IMR-90 (cell line): ENCODE data around the gene VAT1. TPM values are rescaled to one million over a fixed set of nuclear protein-coding genes. Genes with fewer than 3 reads are reported as not detected.

ENCODE experiments used
- ATAC-seq: fragments of 200-7000 bp; cut with Tn5 transposase; 2 replicates; pipeline ENCODE4 v1.9.1; 2020; ENCODE audit warnings: low read depth, mild to moderate bottlenecking, moderate library complexity
- BruUV-seq: library from RNA; stranded (reverse); fragments of 400-500 nt; replicated peaks from 2 replicates; lab custom pipeline; 2021; lab: Mats Ljungman, UMichigan
- CTCF ChIA-PET: fragments of 300-600 bp; formaldehyde crosslinking; extraction: SDS; loops from one replicate; lab custom pipeline; 2021; ENCODE audit warnings: antibody characterized with exemption; lab: Yijun Ruan, JAX
- POLR2A ChIA-PET: fragments of 300-600 bp; sonication (Branson Sonifier 250); formaldehyde crosslinking; loops from one replicate; lab custom pipeline; 2022; ENCODE audit warnings: antibody characterized with exemption; ENCODE audit not compliant: unreplicated experiment; lab: Charles Lee
- DNase-seq: peaks from one replicate; pipeline ENCODE4 v3.0.0; 2013
- H2AFZ ChIP-seq: replicated peaks from 2 replicates; pipeline ENCODE3; 2013; ENCODE audit warnings: low read length, mild to moderate bottlenecking; ENCODE audit not compliant: poor library complexity
- H2AK5ac ChIP-seq: 2 replicates; pipeline ENCODE4 v1.6.1; 2013; ENCODE audit warnings: low read depth, low read length, inconsistent platforms
- H2AK9ac ChIP-seq: replicated peaks from 2 replicates; pipeline ENCODE3; 2013; ENCODE audit warnings: mild to moderate bottlenecking, low read depth, low read length, moderate library complexity; ENCODE audit not compliant: poor library complexity
- H2BK120ac ChIP-seq: 2 replicates; pipeline ENCODE4 v1.6.1; 2013; ENCODE audit warnings: low read depth, low read length, inconsistent platforms
- H2BK15ac ChIP-seq: 3 replicates; pipeline ENCODE4 v1.6.1; 2013; ENCODE audit warnings: low read depth, low read length, inconsistent platforms
- H2BK20ac ChIP-seq: 2 replicates; pipeline ENCODE4 v1.6.1; 2013; ENCODE audit warnings: low read depth, mild to moderate bottlenecking, inconsistent platforms, low read length, moderate library complexity
- H2BK5ac ChIP-seq: 2 replicates; pipeline ENCODE4 v1.6.1; 2013; ENCODE audit warnings: mild to moderate bottlenecking, low read depth, low read length, inconsistent platforms; ENCODE audit not compliant: poor library complexity, severe bottlenecking
- H3K14ac ChIP-seq: replicated peaks from 2 replicates; pipeline ENCODE4 v1.6.1; 2013; ENCODE audit warnings: low read depth, low read length, inconsistent platforms
- H3K18ac ChIP-seq: 2 replicates; pipeline ENCODE4 v1.6.1; 2013; ENCODE audit warnings: low read depth, low read length, control low read depth
- H3K23ac ChIP-seq: 2 replicates; pipeline ENCODE4 v1.6.1; 2013; ENCODE audit warnings: low read depth, low read length, inconsistent platforms
- H3K27ac ChIP-seq: 2 replicates; pipeline ENCODE4 v1.5.1; 2013; ENCODE audit warnings: mild to moderate bottlenecking, control low read depth, low read length; ENCODE audit not compliant: insufficient read depth
- H3K27me3 ChIP-seq: 2 replicates; pipeline ENCODE4 v1.6.1; 2013; ENCODE audit warnings: low read length; ENCODE audit not compliant: control insufficient read depth, insufficient read depth
- H3K36me3 ChIP-seq: 2 replicates; pipeline ENCODE4 v1.6.1; 2013; ENCODE audit warnings: low read length, mixed read lengths; ENCODE audit not compliant: control insufficient read depth, insufficient read depth
- H3K4ac ChIP-seq: 2 replicates; pipeline ENCODE4 v1.6.1; 2013; ENCODE audit warnings: low read depth, low read length, inconsistent platforms
- H3K4me1 ChIP-seq: 2 replicates; pipeline ENCODE4 v1.6.1; 2013; ENCODE audit warnings: low read length, mixed read lengths; ENCODE audit not compliant: control insufficient read depth, insufficient read depth
- H3K4me2 ChIP-seq: 2 replicates; pipeline ENCODE4 v1.6.1; 2013; ENCODE audit warnings: low read depth, mild to moderate bottlenecking, control low read depth, low read length, moderate library complexity
- H3K4me3 ChIP-seq: 2 replicates; pipeline ENCODE4 v1.5.1; 2013; ENCODE audit warnings: low read depth, mild to moderate bottlenecking, control low read depth, low read length, moderate library complexity; ENCODE audit not compliant: insufficient read depth
- H3K56ac ChIP-seq: 2 replicates; pipeline ENCODE4 v1.6.1; 2013; ENCODE audit warnings: low read length, inconsistent platforms; ENCODE audit not compliant: insufficient read depth; ENCODE audit errors: extremely low read depth
- H3K79me1 ChIP-seq, 2 experiments: 2 replicates each; pipeline ENCODE4 v1.6.1; 2013; ENCODE audit warnings: low read length in 2 of 2, inconsistent platforms in 1 of 2, low read depth in 1 of 2
- H3K9ac ChIP-seq: 2 replicates; pipeline ENCODE4 v1.6.1; 2013; ENCODE audit warnings: low read depth, low read length, control low read depth
- H3K9me1 ChIP-seq: 2 replicates; pipeline ENCODE4 v1.6.1; 2013; ENCODE audit warnings: low read length, inconsistent platforms; ENCODE audit not compliant: insufficient read depth
- H3K9me3 ChIP-seq: 2 replicates; pipeline ENCODE4 v1.6.1; 2013; ENCODE audit warnings: low read length; ENCODE audit not compliant: control insufficient read depth, insufficient read depth
- H4K20me1 ChIP-seq: 2 replicates; pipeline ENCODE4 v1.6.1; 2013; ENCODE audit warnings: low read length, inconsistent platforms; ENCODE audit not compliant: insufficient read depth
- H4K5ac ChIP-seq: 2 replicates; pipeline ENCODE4 v1.6.1; 2013; ENCODE audit warnings: mild to moderate bottlenecking, low read depth, low read length, control low read depth
- H4K8ac ChIP-seq, 2 experiments: 2 replicates each; pipeline ENCODE4 v1.6.1; 2013; ENCODE audit warnings: low read depth in 2 of 2, low read length in 2 of 2, control low read depth in 1 of 2, inconsistent platforms in 1 of 2
- H4K91ac ChIP-seq: 2 replicates; pipeline ENCODE4 v1.6.1; 2013; ENCODE audit warnings: low read depth, low read length, inconsistent platforms; ENCODE audit not compliant: insufficient read depth
- BHLHE40 ChIP-seq: fragments of 150-350 bp; IDR thresholded peaks from 2 replicates; pipeline ENCODE4 v1.6.1; 2016; ENCODE audit warnings: mild to moderate bottlenecking, low read depth, low read length
- CHD1 ChIP-seq: IDR thresholded peaks from 2 replicates; pipeline ENCODE4 v1.6.1; 2012; ENCODE audit warnings: low read depth, low read length, improper control_type of control experiment
- POLR2A ChIP-seq: IDR thresholded peaks from 2 replicates; pipeline ENCODE4 v1.6.1; 2012; ENCODE audit warnings: mild to moderate bottlenecking, low read depth, low read length
- SMC3 ChIP-seq: fragments of 150-350 bp; IDR thresholded peaks from 2 replicates; pipeline ENCODE4 v1.6.1; 2016; ENCODE audit warnings: low read depth, mild to moderate bottlenecking, antibody characterized with exemption, low read length, moderate library complexity
- WGBS, 2 experiments: methylation state at CpG; one replicate each; pipeline versions ENCODE4 v1.1.5 to v1.1.7; 2013; ENCODE audit warnings: missing lambda C conversion rate in 2 of 2; ENCODE audit not compliant: insufficient read length in 1 of 2; ENCODE audit errors: extremely low coverage in 2 of 2; 5-methylcytosine and 5-hydroxymethylcytosine counted together
- dilution Hi-C: fragments of 300-500 bp; cut with HindIII; formaldehyde crosslinking; loops from one replicate; pipeline ENCODE4 v1.14.3; 2018; ENCODE audit warnings: low sequenced_read_pairs; ENCODE audit not compliant: unreplicated experiment
- in situ Hi-C: fragments of 300-500 bp; cut with MboI; formaldehyde crosslinking; loops from 3 replicates; pipeline ENCODE4 v1.14.3; 2019; ENCODE audit warnings: low sequenced_read_pairs, inconsistent platforms, mixed read lengths
- intact Hi-C: fragments of 100-400 bp; cut with micrococcal nuclease; formaldehyde crosslinking; loops from 2 replicates; pipeline ENCODE4 v1.10.0; 2022
- polyA plus RNA-seq, 3 experiments: library from polyadenylated mRNA; depleted of rRNA; stranded (reverse); fragments of >200 nt; gene quantifications; 2 replicates each; pipeline ENCODE4 v1.2.3, GENCODE V29; 2012; ENCODE audit warnings: low replicate concordance in 1 of 3
- total RNA-seq: library from RNA; depleted of rRNA; stranded (reverse); fragments of >200 nt; gene quantifications from 2 replicates; pipeline ENCODE4 v1.2.3, GENCODE V29; 2012

The VAT1 gene
- total and polyA plus RNA-seq, 2 of the 4 experiments (the other 2 are of a cell fraction): 97.3 to 101 TPM

GRCh38 chr17:43034894-43035293 is 12.7 kb upstream of the VAT1 start:
- Histone ChIP-seq H3K79me1 (no peaks in the 10 kb centered on the region), H2AFZ (no peak overlapping the region), H2BK15ac (no peak overlapping the region), H3K4me3 (no peak overlapping the region), H3K9me3 (no peaks in the 10 kb centered on the region), H4K8ac (no peak overlapping the region), H3K36me3 (no peaks in the 10 kb centered on the region), H2AK9ac (no peak overlapping the region), H4K20me1 (no peaks in the 10 kb centered on the region), H2BK20ac (no peak overlapping the region), H2BK120ac (no peak overlapping the region), H3K4ac (no peak overlapping the region), H3K4me2 (no peak overlapping the region), H3K18ac (no peak overlapping the region), H3K23ac (no peak overlapping the region), H3K9ac (no peak overlapping the region), H4K91ac (no peak overlapping the region), H3K4me1 (peaks cover 5% of the 10 kb centered on the region; the same call in 1 of the 2 replicates), H3K14ac (no peak overlapping the region), H3K9me1 (no peaks in the 10 kb centered on the region; the same call in 1 of the 2 replicates), H3K27me3 (no peaks in the 10 kb centered on the region), H3K27ac (no peak overlapping the region), H4K5ac (no peak overlapping the region), H2BK5ac (no peak overlapping the region), H3K56ac (no peak overlapping the region), H2AK5ac (no peak overlapping the region)
- in situ Hi-C loops: no loop called here
- WGBS, 2 experiments: 53% methylated on average over 3 of the region's 3 CpGs; no CpG with 5 or more reads in 1 of the 2 experiments
- ChIA-PET POLR2A (no interaction called here), CTCF (no interaction called here)
- no TSS peak for BruUV-seq
- TF ChIP-seq CHD1 (no peak), SMC3 (no peak), POLR2A (no peak), BHLHE40 (no peak)
- dilution Hi-C loops: no loop called here
- intact Hi-C loops: no loop called here
- no peak for ATAC-seq
- no peak for DNase-seq
